CD14-positive monocyte (primary cell): Measurements from ENCODE around the gene PTPN14. TPM values are rescaled to one million over a fixed set of nuclear protein-coding genes. Genes with fewer than 3 reads are reported as not detected.

Experiments
- DNase-seq, 3 donors: peaks; one replicate each; pipeline ENCODE4 v3.0.0-alpha.2; 2011 to 2022
- H2AFZ ChIP-seq: 2 replicates; pipeline ENCODE4 v1.6.0; 2012; ENCODE audit warnings: mild to moderate bottlenecking, low read depth, low read length, inconsistent platforms; ENCODE audit not compliant: insufficient read depth, poor library complexity, severe bottlenecking
- H3K27ac ChIP-seq, 2 donors: 1 replicate in 1 of 2; 2 replicates in 1 of 2; pipeline ENCODE4 v1.5.1; 2012 to 2013; ENCODE audit warnings: low read length in 2 of 2, control low read depth in 1 of 2, inconsistent platforms in 1 of 2, low read depth in 1 of 2, mild to moderate bottlenecking in 1 of 2
- H3K27me3 ChIP-seq, 2 donors: one replicate each; pipeline versions ENCODE4 v1.6.0 to v1.6.1; 2011 to 2013; ENCODE audit warnings: low read length in 2 of 2; ENCODE audit not compliant: control insufficient read depth in 2 of 2, insufficient read depth in 2 of 2
- H3K36me3 ChIP-seq, 2 donors: replicated peaks in 1 of 2; 1 replicate in 1 of 2; 2 replicates in 1 of 2; pipeline versions ENCODE4 v1.5.1 to v1.6.1; 2012 to 2013; ENCODE audit warnings: low read length in 2 of 2, control low read depth in 1 of 2, inconsistent platforms in 1 of 2, mild to moderate bottlenecking in 1 of 2; ENCODE audit not compliant: insufficient read depth in 2 of 2, control insufficient read depth in 1 of 2
- H3K4me1 ChIP-seq, 2 donors: 1 replicate in 1 of 2; 2 replicates in 1 of 2; pipeline versions ENCODE4 v1.5.1 to v1.6.1; 2012 to 2013; ENCODE audit warnings: low read length in 2 of 2, control low read depth in 1 of 2, inconsistent platforms in 1 of 2, mild to moderate bottlenecking in 1 of 2, moderate library complexity in 1 of 2; ENCODE audit not compliant: insufficient read depth in 2 of 2, control insufficient read depth in 1 of 2
- H3K4me2 ChIP-seq: replicated peaks from 2 replicates; pipeline ENCODE3; 2012; ENCODE audit warnings: low read length, moderate library complexity, mild to moderate bottlenecking; ENCODE audit not compliant: poor library complexity, severe bottlenecking; ENCODE audit errors: extremely low read depth
- H3K4me3 ChIP-seq, 3 experiments: fragments of 200-600 bp in 1 of 3; sonication (generic) in 1 of 3; replicated peaks in 1 of 3; 1 replicate in 2 of 3; 2 replicates in 1 of 3; pipeline ENCODE4 v1.5.1; 2011 to 2013; ENCODE audit warnings: low read length in 3 of 3, mild to moderate bottlenecking in 3 of 3, control low read depth in 2 of 3, low read depth in 2 of 3, inconsistent platforms in 1 of 3, moderate library complexity in 1 of 3
- H3K79me2 ChIP-seq: 2 replicates; pipeline ENCODE4 v1.6.0; 2012; ENCODE audit warnings: mild to moderate bottlenecking, control low read depth, inconsistent platforms, low read length, moderate library complexity; ENCODE audit not compliant: insufficient read depth
- H3K9ac ChIP-seq: 2 replicates; pipeline ENCODE4 v1.6.0; 2017; ENCODE audit warnings: low read length, mild to moderate bottlenecking; ENCODE audit not compliant: insufficient read depth, poor library complexity, severe bottlenecking
- H3K9me3 ChIP-seq, 2 donors: replicated peaks in 1 of 2; 1 replicate in 1 of 2; 2 replicates in 1 of 2; pipeline versions ENCODE4 v1.5.1 to v1.6.1; 2012 to 2013; ENCODE audit warnings: low read length in 2 of 2, control low read depth in 1 of 2; ENCODE audit not compliant: control insufficient read depth in 1 of 2, insufficient read depth in 1 of 2
- H4K20me1 ChIP-seq: 2 replicates; pipeline ENCODE4 v1.6.0; 2012; ENCODE audit warnings: mild to moderate bottlenecking, low read length, control low read depth, moderate library complexity; ENCODE audit not compliant: insufficient read depth
- H3K27ac Mint-ChIP-seq, 7 donors: one replicate each; pipeline ENCODE4 v1.8.0; 2020; ENCODE audit warnings: mild to moderate bottlenecking in 7 of 7, mixed read lengths in 7 of 7, moderate library complexity in 6 of 7, inconsistent platforms in 2 of 7
- H3K27me3 Mint-ChIP-seq, 3 donors: one replicate each; pipeline ENCODE4 v1.8.0; 2021 to 2022; ENCODE audit warnings: low read depth in 3 of 3, mild to moderate bottlenecking in 3 of 3, mixed read lengths in 3 of 3, moderate library complexity in 3 of 3, inconsistent platforms in 1 of 3
- H3K36me3 Mint-ChIP-seq, 2 donors: one replicate each; pipeline ENCODE4 v1.8.0; 2020; ENCODE audit warnings: mixed read lengths in 2 of 2, inconsistent platforms in 1 of 2, mild to moderate bottlenecking in 1 of 2
- H3K4me1 Mint-ChIP-seq: one replicate; pipeline ENCODE4 v1.8.0; 2020; ENCODE audit warnings: mild to moderate bottlenecking, mixed read lengths
- H3K4me3 Mint-ChIP-seq, 2 donors: one replicate each; pipeline ENCODE4 v1.8.0; 2020; ENCODE audit warnings: mild to moderate bottlenecking in 2 of 2, mixed read lengths in 2 of 2, moderate library complexity in 1 of 2
- H3K9me3 Mint-ChIP-seq, 7 donors: one replicate each; pipeline ENCODE4 v1.8.0; 2020 to 2022; ENCODE audit warnings: mixed read lengths in 7 of 7, mild to moderate bottlenecking in 6 of 7, moderate library complexity in 6 of 7, inconsistent platforms in 2 of 7
- WGBS: methylation state at CpG from one replicate; pipeline ENCODE4 v1.1.5; 2013; ENCODE audit warnings: missing lambda C conversion rate; ENCODE audit not compliant: insufficient coverage; 5-methylcytosine and 5-hydroxymethylcytosine counted together
- intact Hi-C, 2 donors: fragments of 100-400 bp; cut with micrococcal nuclease; formaldehyde crosslinking; loops; one replicate each; pipeline versions ENCODE4 v1.15.0 to v1.15.1; 2023
- polyA plus RNA-seq, 3 donors: library from polyadenylated mRNA; depleted of rRNA in 1 of 3; unstranded in 2 of 3; stranded (reverse) in 1 of 3; fragments of 300-500 nt in 2 of 3; fragments of >200 nt in 1 of 3; fragmentation: Illumina TruSeq in 2 of 3; gene quantifications; 1 replicate in 2 of 3; 2 replicates in 1 of 3; pipeline ENCODE4 v1.2.3, GENCODE V29; 2012 to 2021
- TF ChIP-seq, protein P1 (sequence below): fragments of 200-600 bp; IDR thresholded peaks from one replicate; pipeline ENCODE4 v1.8.0; 2022; ENCODE audit warnings: antibody characterized with exemption, mild to moderate bottlenecking

Gene PTPN14
- polyA plus RNA-seq, 3 donors: 0.01 TPM; not detected in 1

DNA sequence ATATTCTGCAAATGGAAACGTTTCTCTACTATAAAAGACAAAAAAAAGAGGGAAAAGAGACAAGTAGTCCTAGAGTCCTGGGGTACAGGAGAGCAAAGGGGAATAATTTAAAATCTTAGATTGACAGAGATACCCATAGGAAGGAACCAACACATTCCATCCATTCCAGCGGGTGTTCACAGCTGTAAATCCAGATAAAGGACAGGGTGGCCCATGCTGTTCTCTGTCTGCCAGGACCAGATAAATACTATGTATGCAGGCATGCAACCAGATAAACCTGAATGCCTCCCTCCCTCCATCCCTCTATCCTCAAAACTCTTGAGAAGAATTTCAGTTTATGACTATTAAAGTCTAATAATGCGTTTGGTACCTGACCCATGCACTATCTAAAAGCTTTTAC lies 131.8 kb downstream of the PTPN14 start:
- peaks cover 0 to 3% (median 0%) of the 10 kb centered on the region in 7 donors for H3K9me3 Mint-ChIP-seq
- WGBS: 100% methylated on average over 1 of the region's 3 CpGs
- H3K4me1 ChIP-seq: no peaks in the 10 kb centered on the region
- DNase-seq: no peak
- H3K4me1 Mint-ChIP-seq: no peaks in the 10 kb centered on the region
- no peak overlapping the region for H3K4me3 ChIP-seq
- H3K79me2 ChIP-seq: no peaks in the 10 kb centered on the region
- no peaks in the 10 kb centered on the region for H3K27me3 Mint-ChIP-seq
- no peaks in the 10 kb centered on the region for H3K36me3 Mint-ChIP-seq
- intact Hi-C loops: no loop called here
- H3K36me3 ChIP-seq: no peaks in the 10 kb centered on the region
- no peak overlapping the region for H3K27ac ChIP-seq
- H3K27ac Mint-ChIP-seq: no peak overlapping the region
- H3K4me3 Mint-ChIP-seq: no peak overlapping the region
- H3K27me3 ChIP-seq: no peaks in the 10 kb centered on the region
- H3K4me2 ChIP-seq: no peak overlapping the region
- H3K9me3 ChIP-seq: no peaks in the 10 kb centered on the region
- no peak overlapping the region for H2AFZ ChIP-seq
- TF ChIP-seq, protein P1, sequence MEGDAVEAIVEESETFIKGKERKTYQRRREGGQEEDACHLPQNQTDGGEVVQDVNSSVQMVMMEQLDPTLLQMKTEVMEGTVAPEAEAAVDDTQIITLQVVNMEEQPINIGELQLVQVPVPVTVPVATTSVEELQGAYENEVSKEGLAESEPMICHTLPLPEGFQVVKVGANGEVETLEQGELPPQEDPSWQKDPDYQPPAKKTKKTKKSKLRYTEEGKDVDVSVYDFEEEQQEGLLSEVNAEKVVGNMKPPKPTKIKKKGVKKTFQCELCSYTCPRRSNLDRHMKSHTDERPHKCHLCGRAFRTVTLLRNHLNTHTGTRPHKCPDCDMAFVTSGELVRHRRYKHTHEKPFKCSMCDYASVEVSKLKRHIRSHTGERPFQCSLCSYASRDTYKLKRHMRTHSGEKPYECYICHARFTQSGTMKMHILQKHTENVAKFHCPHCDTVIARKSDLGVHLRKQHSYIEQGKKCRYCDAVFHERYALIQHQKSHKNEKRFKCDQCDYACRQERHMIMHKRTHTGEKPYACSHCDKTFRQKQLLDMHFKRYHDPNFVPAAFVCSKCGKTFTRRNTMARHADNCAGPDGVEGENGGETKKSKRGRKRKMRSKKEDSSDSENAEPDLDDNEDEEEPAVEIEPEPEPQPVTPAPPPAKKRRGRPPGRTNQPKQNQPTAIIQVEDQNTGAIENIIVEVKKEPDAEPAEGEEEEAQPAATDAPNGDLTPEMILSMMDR: no peak
- H3K9ac ChIP-seq: no peak overlapping the region
- H4K20me1 ChIP-seq: no peaks in the 10 kb centered on the region

DNA sequence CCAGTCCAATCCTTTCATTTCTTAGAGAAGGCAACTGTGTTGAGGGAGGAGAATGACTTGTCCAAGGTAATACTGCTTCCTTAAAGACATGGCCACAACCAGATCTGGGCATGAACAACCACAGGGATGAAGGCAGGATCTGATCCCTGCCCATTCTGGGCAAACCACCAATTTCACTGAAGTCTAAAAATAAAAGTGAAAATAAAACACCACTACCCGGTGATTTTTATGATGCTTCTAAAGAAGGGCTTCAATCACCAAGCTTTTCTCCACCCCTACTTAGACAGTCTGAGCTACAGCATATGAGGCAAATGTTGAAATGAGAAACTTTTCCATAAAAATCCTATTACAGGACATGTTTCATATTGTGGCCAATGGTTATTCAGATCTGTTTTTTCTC lies 133.0 kb downstream of the PTPN14 start:
- H3K9ac ChIP-seq: no peak overlapping the region
- no peaks in the 10 kb centered on the region for H3K36me3 ChIP-seq
- Mint-ChIP-seq H3K27ac (no peak overlapping the region), H3K36me3 (no peaks in the 10 kb centered on the region), H3K4me1 (no peaks in the 10 kb centered on the region), H3K9me3 (peaks cover 0 to 3% (median 0%) of the 10 kb centered on the region in 7 donors), H3K27me3 (peaks cover 0 to 2% (median 2%) of the 10 kb centered on the region in 3 donors), H3K4me3 (no peak overlapping the region)
- TF ChIP-seq, protein P1: no peak
- no peaks in the 10 kb centered on the region for H3K4me1 ChIP-seq
- no peaks in the 10 kb centered on the region for H3K79me2 ChIP-seq
- no peaks in the 10 kb centered on the region for H4K20me1 ChIP-seq
- H3K4me2 ChIP-seq: no peak overlapping the region
- no peaks in the 10 kb centered on the region for H3K9me3 ChIP-seq
- intact Hi-C loops: no loop called here
- no CpG with 5 or more reads among the region's 1 CpG for WGBS
- no peak overlapping the region for H2AFZ ChIP-seq
- H3K4me3 ChIP-seq: no peak overlapping the region
- H3K27me3 ChIP-seq: no peaks in the 10 kb centered on the region
- H3K27ac ChIP-seq: no peak overlapping the region
- no peak for DNase-seq
